COLO668 (cell line): Measurements from ENCODE around the gene AHRR.
"Not testable (repeated sequence)": the region's sequence is repeated elsewhere in the genome, so short reads cannot be mapped to it uniquely, and the experiment has no call there.

ENCODE experiments used
- DNase-seq: peaks from one replicate; lab custom pipeline; 2025; ENCODE audit not compliant: unreplicated experiment; lab: John Stamatoyannopoulos, UW

The AHRR gene

DNA sequence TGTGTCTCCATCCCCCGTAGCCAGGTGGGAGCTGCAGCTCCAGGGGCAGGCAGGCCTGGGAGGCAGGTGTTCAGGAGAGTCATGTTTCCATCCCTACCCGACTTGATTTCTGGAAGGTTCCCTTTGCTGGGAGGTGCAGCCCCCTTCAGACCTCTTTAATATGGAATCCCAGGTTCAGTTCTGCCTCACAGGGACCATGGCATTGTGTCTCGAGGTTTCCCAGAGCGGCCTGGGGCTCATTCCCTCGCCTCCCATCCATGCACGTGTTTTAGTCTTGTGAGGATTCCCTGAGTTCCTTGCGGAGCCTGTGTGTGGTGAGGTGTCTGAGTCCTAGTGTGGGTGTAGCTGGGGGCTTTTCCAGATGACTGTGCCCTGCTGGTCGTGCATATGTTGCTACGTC lies 16.5 kb upstream of the AHRR start:
- DNase-seq: peak; percentile 52

DNA sequence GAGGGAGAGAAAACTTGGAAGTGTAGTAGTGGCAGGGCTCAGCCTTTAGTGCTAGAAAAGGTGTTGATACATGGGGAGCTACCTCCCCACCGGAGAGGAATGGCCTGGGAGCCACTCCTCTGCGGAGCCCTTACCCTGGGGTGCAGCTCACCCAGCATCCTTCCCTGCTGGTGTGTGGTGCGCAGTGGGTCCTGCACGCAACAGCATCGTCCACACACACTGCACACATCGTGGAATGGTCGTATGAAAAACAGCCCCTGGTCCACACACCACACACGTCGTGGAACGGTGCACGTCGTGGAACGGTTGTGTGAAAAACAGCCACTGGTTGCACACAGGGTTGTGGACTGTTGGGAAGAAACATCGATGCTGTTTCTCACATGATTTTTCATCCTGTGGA lies 16.1 kb upstream of the AHRR start:
- DNase-seq: no peak

DNA sequence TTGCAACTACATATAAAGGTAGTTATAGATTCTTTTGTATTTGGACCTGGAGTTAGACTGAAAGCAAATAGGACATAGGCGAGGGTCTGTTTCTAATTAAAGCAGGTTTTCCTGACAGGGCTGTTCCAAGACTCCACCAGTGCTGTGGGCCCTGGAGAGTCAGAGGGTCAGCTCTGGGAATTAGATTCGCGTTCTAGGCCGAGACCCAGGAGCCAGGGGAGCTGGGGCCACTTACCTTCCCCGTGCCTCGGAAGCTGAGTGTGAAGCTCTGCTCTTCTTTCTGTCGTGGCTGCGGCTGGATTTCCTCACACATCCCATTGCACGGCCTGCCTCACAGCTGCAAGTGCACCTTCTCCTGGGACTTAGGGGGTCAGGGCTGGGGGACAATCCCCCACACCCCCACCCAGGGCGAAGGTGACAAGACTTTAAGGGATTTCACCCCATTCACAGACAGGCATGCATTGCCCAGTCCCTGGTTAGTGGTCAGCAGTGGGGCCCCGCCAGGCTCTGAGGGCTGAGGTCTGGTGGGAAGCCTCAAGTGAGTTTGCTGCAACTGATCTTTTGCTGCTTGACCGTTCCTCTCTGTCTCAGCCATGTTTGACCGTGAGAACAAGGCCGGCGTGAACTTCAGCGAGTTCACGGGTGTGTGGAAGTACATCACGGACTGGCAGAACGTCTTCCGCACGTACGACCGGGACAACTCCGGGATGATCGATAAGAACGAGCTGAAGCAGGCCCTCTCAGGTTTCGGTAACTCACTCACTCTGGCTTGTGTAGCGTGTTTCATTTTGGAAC lies 15.3 kb upstream of the AHRR start:
- no peak for DNase-seq

DNA sequence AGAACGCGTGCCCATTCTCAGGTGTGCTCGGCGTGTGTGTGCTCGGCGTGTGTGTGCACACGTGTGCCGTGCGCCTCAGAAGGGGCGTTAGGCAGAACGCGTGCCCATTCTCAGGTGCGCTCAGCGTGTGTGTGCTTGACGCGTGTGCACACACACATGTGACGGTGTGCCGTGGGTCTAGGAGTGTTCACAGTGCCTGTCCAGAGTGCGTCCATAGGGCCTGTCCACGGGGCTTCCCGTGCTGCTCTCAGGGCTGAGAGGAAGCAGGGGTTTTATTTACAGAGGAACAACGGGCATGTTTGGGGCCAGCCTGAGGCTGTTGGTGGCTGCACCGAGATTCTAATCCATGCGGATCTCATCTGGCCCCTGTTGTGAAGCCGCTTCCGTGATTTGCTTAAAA lies 14.2 kb upstream of the AHRR start:
- DNase-seq: no peak

DNA sequence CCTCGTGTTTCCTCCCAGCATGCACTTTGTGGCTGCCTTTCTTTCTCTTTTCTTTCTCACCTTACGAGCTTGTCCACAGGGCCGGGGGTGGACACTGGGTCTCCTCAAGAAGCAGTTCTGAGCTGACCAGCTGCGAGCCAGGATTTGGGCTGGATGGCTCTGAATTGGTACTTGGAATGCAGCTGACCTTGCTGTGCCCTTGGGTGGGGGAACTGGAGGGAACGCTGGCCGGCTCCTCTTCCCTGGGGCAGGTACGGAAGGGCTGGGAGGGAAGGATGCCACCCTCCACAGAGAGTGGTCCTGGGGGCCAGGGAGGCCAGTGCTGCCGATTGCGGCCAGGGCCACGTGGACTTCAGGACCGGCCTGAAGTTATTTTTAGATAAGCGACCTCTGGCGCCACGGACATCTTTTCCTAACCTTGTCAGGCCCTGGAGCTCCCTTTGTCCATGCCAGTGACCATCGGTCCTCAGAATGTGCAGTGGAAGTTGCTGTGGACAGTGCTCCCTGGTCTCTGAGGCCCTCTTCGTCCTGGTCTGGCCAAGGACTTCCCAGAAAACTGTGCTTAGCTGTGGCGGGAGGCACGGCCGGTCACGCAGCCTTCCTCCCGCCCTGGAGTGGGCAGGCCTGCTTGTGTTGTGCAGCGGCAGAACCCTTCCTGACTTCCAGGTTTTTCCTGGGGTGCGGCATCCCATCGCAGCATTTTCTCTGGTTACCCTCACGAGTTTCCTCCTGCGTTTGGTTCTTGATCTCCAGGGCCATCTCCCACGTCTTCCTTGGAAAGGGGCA lies 13.5 kb upstream of the AHRR start:
- DNase-seq: no peak

DNA sequence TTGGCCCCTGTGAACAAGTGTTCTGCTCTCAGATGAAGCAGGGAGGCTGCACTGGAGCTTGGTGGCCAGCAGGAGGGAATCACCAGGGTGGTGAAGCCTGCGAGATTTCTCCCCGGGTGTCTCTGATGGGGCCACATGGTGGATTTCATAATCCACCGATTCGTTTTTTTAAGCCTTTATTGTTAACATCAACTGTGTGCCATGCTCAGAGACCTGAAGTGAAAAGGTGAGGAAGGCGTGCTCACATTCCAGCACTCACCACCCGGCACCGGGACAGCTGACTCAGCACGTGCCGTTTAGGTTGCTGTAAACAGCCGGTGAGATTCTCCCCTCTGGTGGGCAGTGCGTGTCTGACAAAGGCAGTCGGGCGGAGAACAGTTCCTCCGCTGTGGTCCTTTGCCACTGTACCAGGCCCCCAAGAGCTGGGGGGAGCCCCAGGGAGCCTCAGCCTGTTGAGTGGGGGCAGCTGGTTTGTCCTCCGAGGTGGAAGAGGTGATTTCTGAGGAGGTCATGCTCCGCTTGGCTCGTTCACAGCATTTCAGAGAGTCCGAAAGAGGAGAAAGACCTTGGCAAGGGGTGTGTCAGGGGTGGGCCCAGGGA lies 12.7 kb upstream of the AHRR start:
- no peak for DNase-seq

DNA sequence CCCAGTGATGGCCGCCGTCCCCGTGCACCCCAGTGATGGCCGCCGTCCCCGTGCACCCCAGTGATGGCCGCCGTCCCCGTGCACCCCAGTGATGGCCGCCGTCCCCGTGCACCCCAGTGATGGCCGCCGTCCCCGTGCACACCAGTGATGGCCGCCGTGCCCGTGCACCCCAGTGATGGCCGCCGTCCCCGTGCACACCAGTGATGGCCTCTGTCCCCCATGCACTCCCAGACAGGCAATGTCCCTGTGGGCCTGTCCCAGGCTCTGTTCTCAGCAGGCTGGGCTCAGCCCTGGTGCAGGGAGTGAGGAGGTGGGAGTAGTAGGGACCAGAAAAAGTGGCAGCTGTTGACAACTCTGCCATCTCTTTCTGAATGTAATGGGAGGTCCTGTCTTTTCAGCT lies 11.7 kb upstream of the AHRR start:
- DNase-seq: not testable (repeated sequence)

DNA sequence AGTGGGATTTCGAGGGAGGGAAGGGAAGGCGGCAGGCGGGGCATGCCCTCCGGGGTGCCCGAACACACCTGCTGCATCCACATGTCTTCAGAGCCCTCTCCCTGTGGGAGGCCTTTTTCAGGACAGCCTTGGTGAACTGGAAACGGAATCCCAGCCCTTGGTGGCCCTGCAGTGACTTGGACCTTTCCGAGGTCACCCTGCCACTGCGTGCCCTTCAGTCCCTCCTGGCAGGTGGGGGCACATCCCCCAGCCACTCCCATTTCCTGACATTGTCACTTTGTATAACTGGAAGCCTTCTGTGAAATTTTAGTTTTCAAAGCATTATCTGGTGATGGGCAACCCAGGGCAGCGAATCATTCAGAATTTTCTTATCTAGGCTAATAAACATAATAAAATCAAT lies 11.0 kb upstream of the AHRR start:
- DNase-seq: no peak

DNA sequence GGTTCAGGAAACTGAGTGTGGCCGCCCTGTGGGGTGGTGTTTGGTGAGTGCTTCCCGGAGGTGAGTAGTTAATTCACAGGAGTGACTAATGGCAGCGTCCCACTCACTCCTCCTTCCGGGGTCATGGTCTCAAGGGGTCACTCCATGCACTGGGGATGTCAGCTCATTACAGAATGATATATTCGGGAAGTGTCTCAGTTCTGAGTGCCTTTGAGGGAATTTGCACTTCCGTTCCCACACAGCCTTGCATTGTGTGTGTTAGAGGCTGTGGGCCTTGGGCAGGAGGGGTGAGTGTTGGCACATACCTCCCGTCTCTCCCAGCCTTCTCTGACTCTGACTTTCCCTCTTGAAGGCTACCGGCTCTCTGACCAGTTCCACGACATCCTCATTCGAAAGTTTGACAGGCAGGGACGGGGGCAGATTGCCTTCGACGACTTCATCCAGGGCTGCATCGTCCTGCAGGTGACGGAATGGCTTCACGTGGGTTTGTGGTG lies 10.5 kb upstream of the AHRR start:
- DNase-seq: no peak

DNA sequence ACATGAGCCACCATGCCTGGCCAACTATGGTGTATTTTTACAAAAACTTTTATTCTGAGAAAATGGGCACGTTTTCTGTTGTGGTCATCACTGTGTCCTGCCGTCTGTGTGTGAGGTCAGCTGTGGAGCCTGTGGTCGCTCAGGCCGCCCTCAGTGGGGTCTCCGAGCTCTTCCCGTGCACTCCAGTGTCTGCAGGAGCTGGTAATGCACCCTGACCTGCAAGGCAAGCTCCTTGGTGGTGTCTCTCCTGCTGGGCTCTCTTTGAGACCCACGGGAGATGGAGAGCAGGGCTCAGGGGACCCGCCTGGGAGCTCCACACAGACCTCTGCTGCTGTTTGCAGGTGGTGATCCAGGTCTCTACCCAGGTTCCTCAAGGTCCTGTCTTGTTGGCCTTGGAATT lies 9.6 kb upstream of the AHRR start:
- no peak for DNase-seq

DNA sequence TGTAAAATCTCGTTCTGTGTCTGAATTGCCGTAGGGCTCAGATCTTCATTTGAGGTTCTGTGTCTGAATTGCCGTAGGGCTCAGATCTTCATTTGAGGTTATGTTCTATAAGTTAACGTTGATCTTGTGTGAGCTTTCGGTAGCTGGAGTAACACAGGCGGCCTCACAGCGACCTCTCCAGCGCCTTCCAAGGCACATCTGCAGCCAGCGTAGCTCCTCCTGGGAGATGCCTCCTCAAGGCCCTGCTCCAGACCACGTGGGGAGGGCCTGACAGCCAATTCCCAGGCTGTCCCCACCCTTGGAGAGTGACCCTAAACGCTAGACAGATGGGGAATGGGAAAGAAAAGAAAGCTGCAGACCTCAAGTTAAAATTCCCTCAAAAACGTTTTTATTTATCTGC lies 8.7 kb upstream of the AHRR start:
- DNase-seq: no peak

DNA sequence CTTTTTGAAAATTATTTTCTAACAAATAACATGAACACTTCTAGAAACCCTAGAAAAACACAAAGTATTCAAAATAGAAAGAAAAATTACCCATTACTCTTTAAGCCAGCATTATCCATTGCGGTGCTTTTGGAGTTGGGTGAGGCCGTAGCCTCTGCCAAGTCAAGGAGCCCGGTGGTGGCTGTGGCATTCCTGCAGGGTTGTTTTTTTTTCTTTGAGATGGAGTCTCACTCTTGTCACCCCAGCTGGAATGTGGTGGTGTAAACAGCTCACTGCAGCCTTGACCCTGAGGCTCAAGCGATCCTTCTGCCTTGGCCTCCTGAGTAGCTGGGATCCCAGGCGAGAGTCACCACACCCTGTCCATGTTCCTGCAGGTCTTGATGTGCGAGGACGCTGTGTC lies 8.2 kb upstream of the AHRR start:
- DNase-seq: no peak

DNA sequence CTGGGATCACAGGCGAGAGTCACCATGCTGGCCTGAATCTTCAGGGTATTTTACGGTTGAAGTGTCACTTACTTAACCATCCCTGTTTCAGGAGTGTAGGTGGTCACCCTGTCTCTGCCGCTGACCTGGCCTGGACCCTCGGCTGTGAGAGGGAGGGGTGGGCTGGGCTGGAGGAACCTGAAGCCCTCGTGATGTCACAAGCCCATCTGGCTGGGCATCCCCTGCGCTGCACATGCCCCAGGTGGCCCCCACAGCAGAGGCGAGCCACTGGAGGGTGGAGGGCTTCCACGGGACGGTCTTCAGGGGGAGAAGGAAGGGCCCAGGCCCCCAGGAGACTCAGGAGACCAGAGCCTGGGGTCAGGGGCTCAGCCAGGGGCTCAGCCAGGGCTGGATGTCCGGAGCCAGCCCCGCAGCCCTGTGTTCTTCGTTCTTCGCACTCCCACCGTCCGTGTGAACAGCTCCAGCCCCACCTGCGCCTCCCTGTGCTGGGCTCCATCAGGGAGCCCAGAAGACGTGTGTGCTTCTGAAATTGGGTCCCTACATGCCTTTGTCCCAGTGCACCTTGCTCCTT lies 7.6 kb upstream of the AHRR start:
- DNase-seq: no peak

DNA sequence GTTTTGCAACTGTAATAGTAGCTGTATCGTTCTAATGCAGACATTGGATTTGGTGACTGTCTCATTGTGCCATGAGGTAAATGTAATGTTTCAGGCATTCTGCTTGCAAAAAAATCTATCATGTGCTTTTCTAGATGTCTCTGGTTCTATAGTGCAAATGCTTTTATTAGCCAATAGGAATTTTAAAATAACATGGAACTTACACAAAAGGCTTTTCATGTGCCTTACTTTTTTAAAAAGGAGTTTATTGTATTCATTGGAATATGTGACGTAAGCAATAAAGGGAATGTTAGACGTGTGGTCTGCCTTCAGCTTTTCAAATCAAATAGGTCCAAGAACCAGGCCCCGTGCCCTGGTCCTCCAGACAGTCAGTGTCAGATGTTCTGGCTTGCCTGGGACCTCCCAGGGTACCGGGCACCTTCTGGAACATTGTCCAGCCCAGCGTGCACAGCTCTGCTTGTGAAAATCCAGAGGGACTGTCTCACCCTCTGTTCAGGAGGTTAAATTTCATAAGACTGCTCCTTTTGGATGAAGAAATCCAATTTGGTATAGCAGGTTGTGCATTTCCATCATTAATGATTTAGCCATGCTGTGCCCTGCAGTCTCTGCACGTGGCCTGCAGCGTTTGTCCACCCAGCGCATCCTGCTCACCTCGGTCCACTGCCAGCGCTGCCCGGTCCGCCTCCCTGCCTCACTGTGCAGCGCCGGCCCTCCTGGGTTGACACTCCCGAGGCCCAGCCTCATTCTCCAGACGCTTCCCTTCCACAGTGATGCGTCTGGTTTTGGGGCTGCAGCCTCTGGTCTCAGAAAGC lies 6.6 kb upstream of the AHRR start:
- DNase-seq: no peak

DNA sequence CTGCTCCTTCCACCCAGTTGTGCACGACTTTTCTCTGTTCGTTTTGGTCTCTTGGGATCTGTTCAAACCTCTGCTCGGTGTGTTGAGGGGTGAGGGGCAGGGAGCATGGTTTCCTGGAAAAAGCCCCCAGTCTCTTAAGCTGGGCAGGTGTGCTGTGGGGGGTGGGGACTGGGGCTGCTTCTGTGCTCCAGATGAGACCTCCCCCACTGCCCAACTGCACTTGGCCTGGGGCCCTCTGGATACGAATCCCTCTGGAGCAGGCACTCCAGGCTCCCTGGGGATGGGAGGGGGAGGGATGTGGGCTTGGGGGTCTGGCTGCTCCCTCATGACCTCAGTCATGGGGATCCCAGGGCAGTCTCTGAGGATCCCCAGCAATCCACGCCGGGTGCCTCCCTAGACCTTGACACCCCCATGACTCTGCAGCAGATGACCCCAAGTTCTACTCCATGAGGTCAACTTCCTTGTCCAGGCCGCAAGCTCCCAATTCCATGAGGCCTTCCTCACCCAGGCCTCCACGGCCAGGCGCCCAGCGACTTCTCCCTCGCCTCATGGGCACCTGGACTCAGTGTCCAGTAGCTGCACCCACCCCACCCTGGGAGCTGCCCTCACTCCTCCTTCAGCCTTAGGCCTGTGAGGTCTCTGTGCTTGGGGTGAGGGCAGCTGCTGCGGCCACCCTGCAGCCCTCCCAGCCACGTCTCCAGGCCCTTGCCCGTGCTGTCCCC lies 5.9 kb upstream of the AHRR start:
- no peak for DNase-seq

DNA sequence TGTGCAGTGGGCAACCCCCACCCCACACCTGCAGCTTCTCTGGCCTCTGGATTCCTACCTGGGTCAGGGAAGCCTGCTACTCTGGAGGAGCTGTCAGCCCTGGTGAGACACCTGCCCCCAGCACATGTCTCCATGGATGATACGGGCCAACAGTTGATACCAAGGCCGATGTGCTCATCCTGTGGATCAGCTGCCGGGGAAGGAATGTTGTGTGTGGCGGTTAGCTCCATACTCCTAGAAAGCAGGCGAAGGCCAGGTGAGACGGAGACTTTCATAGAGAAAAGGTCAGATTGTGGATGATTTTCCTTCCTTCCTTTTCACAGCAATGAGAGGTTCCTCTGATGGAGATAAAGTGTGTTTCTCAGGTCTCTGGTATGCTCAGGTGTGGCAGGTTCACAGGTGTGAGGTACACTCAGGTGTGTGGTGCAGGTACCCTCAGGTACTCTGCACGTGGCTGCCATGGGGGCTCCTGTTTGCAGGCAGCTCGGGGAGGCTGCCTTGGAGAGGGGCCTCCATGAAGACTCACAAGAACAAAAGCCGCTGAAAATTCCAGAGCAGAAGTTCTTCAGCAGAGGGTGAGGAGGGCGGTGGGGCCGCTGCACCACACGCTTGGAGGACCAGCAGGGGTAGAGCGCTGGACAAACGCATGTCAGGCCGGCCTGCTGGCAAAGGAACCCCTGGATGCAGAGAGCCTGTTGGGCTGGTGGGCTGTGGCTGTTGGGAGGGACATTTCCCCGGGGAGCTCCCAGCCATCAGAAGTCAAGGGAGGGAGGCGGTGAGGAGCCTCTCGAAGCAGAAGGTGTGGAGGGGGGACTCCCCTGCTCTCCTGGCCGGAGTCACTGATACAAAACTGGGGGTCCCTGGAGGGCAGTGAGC lies 5.1 kb upstream of the AHRR start:
- no peak for DNase-seq

DNA sequence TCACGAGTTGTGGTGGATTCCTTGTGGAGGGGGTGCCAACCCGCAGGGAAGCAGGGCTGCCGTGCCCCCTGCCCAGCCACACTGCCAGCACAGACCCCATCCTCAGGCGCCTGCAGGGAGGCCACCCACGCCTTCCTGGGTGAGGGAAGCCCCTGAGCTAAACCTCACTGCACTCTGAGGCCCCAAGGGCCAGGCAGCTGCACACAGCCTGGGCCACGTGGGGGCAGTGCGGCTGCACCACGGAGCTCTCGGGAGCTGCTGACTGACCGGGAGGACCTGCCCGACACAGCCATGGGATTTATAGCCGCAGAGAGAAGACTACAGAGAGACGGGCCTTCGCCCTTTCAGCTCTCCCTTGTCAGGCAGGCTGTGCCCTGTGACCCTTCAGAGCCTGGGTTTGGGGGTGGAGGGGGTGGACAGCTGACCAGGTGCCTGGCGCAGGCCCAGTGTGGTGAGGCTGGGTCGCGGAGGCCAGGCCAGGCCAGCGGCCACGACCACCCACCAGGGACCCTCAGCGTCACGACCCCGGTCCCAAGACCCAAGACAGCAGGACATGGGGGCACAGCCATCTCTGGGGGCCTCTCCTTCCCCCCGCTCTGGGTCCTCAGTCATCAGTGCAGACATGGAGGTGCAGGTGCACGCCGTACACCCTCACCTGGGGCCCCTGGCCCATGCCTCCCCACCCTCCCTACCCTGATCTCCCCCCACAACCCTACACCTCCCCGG lies 4.3 kb upstream of the AHRR start:
- DNase-seq: peak; percentile 86

DNA sequence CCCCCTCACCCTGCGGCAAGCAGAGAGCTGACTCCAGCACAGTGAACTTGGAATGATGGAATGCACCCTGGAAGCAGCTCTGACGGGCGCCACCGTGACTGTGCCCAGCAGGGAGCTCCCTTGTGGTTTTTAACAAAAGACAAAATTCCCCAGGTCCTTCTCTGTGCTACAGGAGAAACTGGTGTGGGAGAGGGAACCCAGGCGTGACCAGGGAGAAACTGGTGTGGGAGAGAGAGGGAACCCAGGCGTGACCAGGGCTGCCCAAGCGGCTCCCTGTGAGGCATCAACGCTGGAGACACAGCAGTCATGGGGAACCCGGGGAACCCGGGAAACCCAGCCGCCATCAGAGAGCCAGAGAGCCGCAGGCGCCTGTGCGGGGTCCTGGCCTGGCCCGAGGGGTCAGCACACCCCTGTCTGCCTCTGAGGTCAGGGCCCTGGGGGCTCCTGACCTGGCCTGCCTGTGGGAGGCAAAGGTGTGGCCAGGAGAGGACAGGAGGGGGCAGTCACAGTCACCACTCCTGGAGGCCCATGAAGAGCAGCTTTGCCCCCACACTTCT lies 3.1 kb upstream of the AHRR start:
- peak; percentile 51 for DNase-seq
